NCI-H510A treated with DMSO at 0.1 percent for 48 hours (cell line): Measurements from ENCODE around the gene PLD2.

Source experiments
- DNase-seq: peaks from one replicate; lab custom pipeline; 2025; lab: John Stamatoyannopoulos, UW

Gene PLD2

DNA sequence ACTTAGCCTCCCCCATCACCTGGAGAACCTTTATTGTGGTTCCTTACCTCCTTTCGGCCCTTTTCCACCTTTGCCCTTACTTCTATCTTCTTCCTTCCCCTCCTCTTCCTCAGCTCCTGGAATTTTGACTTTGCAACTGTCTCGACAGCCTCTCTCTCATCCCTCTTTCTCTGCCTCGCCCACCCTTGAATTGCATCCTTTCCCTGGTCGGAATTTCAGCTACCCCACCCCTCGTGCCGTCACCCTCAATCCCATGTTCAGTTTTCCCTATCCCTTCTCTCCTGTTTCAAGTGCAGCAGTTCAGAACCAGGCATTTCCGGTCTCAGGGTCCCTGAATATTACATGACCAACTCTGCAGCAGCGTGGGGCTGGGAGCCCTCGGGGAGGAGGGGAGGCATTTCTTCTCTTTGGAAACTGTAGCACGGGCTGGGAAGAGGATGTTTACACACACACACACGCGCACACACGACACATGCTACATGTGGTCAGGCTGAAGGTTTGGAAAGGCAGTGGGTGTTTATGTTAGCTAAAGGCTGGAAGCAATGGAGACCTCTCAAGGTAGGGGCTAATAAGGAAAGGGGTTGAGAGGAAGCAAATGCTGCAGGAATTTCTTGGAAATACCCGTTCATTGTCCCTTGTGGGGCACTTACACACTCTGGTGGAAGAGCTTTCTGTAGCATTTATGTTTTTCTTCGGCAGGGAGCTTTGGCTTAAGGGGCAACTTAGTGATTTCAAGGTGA is 27.2 kb downstream of the PLD2 start:
- no peak for DNase-seq

GRCh38 chr17:4834681-4835020 is 27.7 kb downstream of the PLD2 start:
- DNase-seq, result no peak

DNA sequence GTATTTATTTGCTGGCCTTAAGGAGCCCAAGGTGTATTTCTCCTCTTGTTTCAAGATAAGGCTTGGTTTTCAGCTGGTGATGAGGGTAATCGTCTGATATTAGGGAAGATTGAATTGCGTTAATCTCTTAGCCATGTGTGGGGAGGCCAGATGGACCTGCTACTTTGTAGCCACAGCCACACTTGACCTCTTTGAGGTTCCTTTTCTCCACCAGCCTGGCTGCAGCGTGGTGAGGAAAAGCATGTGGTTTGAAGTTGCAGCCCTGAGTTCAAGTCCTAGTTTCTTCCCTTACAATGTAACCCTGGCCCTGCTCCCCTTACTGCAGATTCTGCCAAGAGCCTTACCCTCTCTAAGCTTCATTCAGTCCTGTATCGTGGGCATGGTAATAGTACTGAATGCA is 29.3 kb downstream of the PLD2 start:
- no peak for DNase-seq

- DNase-seq, result no peak
Observed at GRCh38 chr17:4837471-4838308, 30.7 kb downstream of the PLD2 start.

DNA sequence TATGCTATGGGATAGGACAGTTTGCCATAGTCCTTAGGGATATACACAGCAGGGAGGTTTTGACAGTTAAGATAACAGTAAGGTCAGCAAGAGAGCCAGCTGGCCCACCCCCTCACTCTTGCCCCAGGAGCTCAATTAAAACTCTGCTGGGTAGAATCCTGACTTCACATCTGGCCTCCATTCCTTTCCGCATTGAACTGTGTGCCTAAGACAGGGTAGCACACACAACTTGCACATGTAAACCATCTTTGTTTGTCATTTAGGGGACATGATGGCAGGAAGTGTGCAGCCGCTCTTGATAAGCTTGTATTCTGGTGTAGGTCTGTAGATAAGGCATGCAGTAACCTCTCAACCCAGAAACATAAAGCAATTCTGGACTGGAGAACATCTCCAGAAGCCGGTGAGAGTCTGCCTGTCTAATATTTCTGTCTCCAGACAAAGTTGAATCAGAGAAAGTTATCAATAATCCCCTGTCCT is 31.4 kb downstream of the PLD2 start:
- DNase-seq, result no peak

GRCh38 chr17:4839221-4839620 is 32.3 kb downstream of the PLD2 start:
- DNase-seq, result no peak

GRCh38 chr17:4839965-4840892 is 33.3 kb downstream of the PLD2 start:
- no peak for DNase-seq

- DNase-seq, result no peak
Observed at GRCh38 chr17:4840893-4841242, 33.9 kb downstream of the PLD2 start.

DNA sequence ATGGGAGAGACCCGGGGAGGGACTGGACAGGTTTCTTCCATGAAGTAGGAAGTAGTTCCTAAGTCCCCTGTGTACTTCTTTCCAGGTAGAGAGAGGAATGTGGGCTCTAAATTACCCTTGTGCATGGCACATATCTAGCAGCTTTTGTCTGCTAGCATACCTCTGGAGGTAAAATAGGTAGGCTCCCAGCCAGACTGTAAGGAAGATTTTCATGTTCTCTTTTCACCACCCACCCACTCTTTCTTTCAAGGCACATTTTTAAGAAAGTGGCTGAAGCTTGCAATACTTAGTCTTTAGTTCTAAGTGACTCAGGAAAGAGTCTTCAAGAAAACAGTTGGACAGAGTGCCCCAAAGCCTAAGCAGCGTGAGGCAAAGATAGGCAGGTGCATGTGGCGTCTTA is 35.4 kb downstream of the PLD2 start:
- no peak for DNase-seq

DNA sequence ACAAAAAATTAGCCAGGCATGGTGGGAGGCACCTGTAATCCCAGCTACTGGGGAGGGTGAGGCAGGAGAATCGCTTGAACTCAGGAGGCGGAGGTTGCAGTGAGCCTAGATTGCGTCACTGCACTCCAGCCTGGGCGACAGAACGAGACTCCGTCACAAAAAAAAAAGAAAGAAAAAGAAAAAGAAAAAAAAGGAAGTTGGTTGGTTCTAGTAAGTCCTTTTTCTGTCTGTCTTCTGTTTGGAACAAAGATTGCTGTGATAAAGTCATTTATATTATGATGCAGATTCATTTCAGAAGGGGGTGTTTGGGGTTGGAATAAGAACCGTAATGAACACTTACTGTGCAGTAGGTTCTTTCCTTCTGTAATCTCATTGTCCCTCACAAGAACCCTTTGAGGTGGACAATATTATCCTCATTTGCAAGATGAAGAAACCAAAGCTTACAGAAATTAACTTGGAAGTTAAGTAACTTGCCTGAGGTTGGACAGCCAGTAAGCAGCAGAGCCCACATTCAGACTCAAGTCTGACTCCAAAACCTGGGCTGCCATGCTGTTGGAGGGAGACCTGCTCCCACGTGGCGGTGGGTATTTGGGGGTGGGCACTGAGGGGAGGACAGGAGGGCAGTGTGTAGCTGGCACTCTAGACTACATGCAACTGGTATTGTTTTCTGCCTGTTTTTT is 36.5 kb downstream of the PLD2 start:
- DNase-seq, result no peak

GRCh38 chr17:4845118-4845517 is 38.2 kb downstream of the PLD2 start:
- no peak for DNase-seq

- DNase-seq, result no peak
Observed at GRCh38 chr17:4846635-4847390, 39.9 kb downstream of the PLD2 start.

DNA sequence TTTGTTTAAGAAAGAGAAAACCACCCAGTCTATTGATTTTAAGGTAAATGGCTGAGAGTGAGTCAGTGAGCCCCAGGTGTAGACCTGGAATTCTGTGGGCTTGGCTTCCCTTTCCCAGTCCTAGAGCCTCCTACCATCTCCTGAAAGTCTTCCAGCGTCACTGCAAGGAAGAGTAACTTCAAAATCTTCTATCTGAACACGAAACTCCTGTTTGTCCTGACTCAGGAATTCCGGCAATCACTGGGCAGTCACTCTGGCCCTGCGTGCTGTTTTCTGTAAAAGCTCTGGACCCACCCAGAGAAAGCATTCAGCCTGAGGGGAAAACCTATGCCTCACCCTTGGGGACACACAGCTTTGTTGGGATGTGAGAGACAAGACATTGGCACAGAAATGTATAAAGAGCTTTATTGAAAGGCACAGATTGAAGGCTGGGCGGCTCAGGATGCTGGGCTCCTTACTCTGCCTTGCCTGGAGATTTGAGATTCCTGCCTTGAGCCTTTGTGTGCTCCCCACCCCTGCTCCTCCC is 42.1 kb downstream of the PLD2 start:
- DNase-seq, result no peak

GRCh38 chr17:4850246-4850645 is 43.3 kb downstream of the PLD2 start:
- DNase-seq, result no peak

- no peak for DNase-seq
Observed at GRCh38 chr17:4851084-4851483, 44.1 kb downstream of the PLD2 start.

GRCh38 chr17:4852567-4853207 is 45.7 kb downstream of the PLD2 start:
- peak; percentile 73 for DNase-seq

GRCh38 chr17:4853208-4853671 is 46.3 kb downstream of the PLD2 start:
- peak; percentile 66 for DNase-seq

DNA sequence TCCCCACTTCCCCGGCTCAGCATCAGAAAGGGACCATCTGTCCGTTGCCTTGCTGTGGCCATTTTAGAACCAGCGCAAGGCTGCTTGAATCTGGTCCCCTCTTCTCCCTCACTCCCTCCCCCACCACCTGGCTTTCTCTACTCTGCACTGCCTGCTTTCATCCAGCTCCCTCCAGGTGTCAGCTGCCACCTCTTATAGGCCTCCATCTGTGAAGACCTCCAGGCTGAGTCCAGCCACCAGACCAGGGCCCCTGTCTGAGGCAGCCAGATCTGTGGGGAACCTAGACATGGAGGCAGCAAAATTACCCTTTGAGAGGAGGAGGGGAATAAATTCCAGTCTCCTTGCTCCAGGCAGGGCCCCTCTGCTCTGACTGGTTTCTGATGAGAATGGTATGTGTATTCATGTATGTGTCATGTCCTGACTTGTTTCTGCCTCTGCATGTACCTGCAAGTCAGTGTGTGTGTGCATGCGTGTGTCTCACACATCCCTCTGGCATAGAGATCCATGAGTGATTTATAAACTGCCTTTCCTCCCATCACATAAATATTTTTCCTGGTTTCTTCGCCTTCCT is 47.2 kb downstream of the PLD2 start:
- peak; percentile 89 for DNase-seq

GRCh38 chr17:4856271-4856936 is 49.5 kb downstream of the PLD2 start:
- DNase-seq, result no peak
